ENCODE measurements around the gene DNAJC11.
"Not testable (repeated sequence)": the region's sequence is repeated elsewhere in the genome, so short reads cannot be mapped to it uniquely, and the experiment has no call there.

DNAJC11 gene

GRCh38 chr1:6660415-6661049 is 41.1 kb downstream of the DNAJC11 start:
- DNase-seq: no peak
- in situ Hi-C loops (cut with HindIII; ENCODE audit: low pct_ligation_motif_present, low pct_unique_long_range_greater_than_20kb, low sequenced_read_pairs): no loop called here

GRCh38 chr1:6658359-6659060 is 43.1 kb downstream of the DNAJC11 start:
- in situ Hi-C loops (cut with HindIII; ENCODE audit: low pct_ligation_motif_present, low pct_unique_long_range_greater_than_20kb, low sequenced_read_pairs): no loop called here
- DNase-seq: no peak

- no peak for DNase-seq
- in situ Hi-C loops (cut with HindIII; ENCODE audit: low pct_ligation_motif_present, low pct_unique_long_range_greater_than_20kb, low sequenced_read_pairs): no loop called here
These were observed 44.5 kb downstream of the DNAJC11 start for GRCh38 chr1:6657138-6657537.

GRCh38 chr1:6653436-6654290 is 48.0 kb downstream of the DNAJC11 start:
- in situ Hi-C loops (cut with HindIII; ENCODE audit: low pct_ligation_motif_present, low pct_unique_long_range_greater_than_20kb, low sequenced_read_pairs): no loop called here
- no peak for DNase-seq

- DNase-seq: no peak
- in situ Hi-C loops (cut with HindIII; ENCODE audit: low pct_ligation_motif_present, low pct_unique_long_range_greater_than_20kb, low sequenced_read_pairs): no loop called here
These were observed 48.6 kb downstream of the DNAJC11 start for GRCh38 chr1:6652986-6653385.

- no peak for DNase-seq
- in situ Hi-C loops (cut with HindIII; ENCODE audit: low pct_ligation_motif_present, low pct_unique_long_range_greater_than_20kb, low sequenced_read_pairs): no loop called here
These were observed 49.7 kb downstream of the DNAJC11 start for GRCh38 chr1:6651909-6652308.

GRCh38 chr1:6648556-6648955 is 53.1 kb downstream of the DNAJC11 start:
- in situ Hi-C loops (cut with HindIII; ENCODE audit: low pct_ligation_motif_present, low pct_unique_long_range_greater_than_20kb, low sequenced_read_pairs): no loop called here
- no peak for DNase-seq

GRCh38 chr1:6646499-6647148 is 55.0 kb downstream of the DNAJC11 start:
- peak; percentile 36 for DNase-seq
- in situ Hi-C loops (cut with HindIII; ENCODE audit: low pct_ligation_motif_present, low pct_unique_long_range_greater_than_20kb, low sequenced_read_pairs): no loop called here

GRCh38 chr1:6645018-6645417 is 56.6 kb downstream of the DNAJC11 start:
- DNase-seq: no peak
- in situ Hi-C loops (cut with HindIII; ENCODE audit: low pct_ligation_motif_present, low pct_unique_long_range_greater_than_20kb, low sequenced_read_pairs): no loop called here

- in situ Hi-C loops (cut with HindIII; ENCODE audit: low pct_ligation_motif_present, low pct_unique_long_range_greater_than_20kb, low sequenced_read_pairs); DNase-seq: not testable (repeated sequence)
These were observed 60.7 kb downstream of the DNAJC11 start for GRCh38 chr1:6640867-6641266.

- DNase-seq: no peak
- in situ Hi-C loops (cut with HindIII; ENCODE audit: low pct_ligation_motif_present, low pct_unique_long_range_greater_than_20kb, low sequenced_read_pairs): no loop called here
These were observed 63.4 kb downstream of the DNAJC11 start for GRCh38 chr1:6638226-6638625.

GRCh38 chr1:6637770-6638169 is 63.8 kb downstream of the DNAJC11 start:
- in situ Hi-C loops (cut with HindIII; ENCODE audit: low pct_ligation_motif_present, low pct_unique_long_range_greater_than_20kb, low sequenced_read_pairs): no loop called here
- no peak for DNase-seq

- in situ Hi-C loops (cut with HindIII; ENCODE audit: low pct_ligation_motif_present, low pct_unique_long_range_greater_than_20kb, low sequenced_read_pairs); DNase-seq: not testable (repeated sequence)
These were observed 64.8 kb downstream of the DNAJC11 start for GRCh38 chr1:6636778-6637177.

- in situ Hi-C loops (cut with HindIII; ENCODE audit: low pct_ligation_motif_present, low pct_unique_long_range_greater_than_20kb, low sequenced_read_pairs): no loop called here
- DNase-seq: no peak
These were observed 65.5 kb downstream of the DNAJC11 start for GRCh38 chr1:6635910-6636760.

- no peak for DNase-seq
- in situ Hi-C loops (cut with HindIII; ENCODE audit: low pct_ligation_motif_present, low pct_unique_long_range_greater_than_20kb, low sequenced_read_pairs): no loop called here
These were observed 66.3 kb downstream of the DNAJC11 start for GRCh38 chr1:6635161-6635909.

- in situ Hi-C loops (cut with HindIII; ENCODE audit: low pct_ligation_motif_present, low pct_unique_long_range_greater_than_20kb, low sequenced_read_pairs): no loop called here
- DNase-seq: peak; percentile 22
These were observed 67.1 kb downstream of the DNAJC11 start for GRCh38 chr1:6634371-6635052.

All from ACHN (cell line).